GM19467 (cell line): ENCODE measurements around the gene PRICKLE2.

Experiments
- ATAC-seq: cut with Tn5 transposase; IDR thresholded peaks from one replicate; pipeline ENCODE4 v1.9.1; 2021; ENCODE audit warnings: mild to moderate bottlenecking, moderate library complexity; ENCODE audit not compliant: unreplicated experiment

The PRICKLE2 gene

DNA sequence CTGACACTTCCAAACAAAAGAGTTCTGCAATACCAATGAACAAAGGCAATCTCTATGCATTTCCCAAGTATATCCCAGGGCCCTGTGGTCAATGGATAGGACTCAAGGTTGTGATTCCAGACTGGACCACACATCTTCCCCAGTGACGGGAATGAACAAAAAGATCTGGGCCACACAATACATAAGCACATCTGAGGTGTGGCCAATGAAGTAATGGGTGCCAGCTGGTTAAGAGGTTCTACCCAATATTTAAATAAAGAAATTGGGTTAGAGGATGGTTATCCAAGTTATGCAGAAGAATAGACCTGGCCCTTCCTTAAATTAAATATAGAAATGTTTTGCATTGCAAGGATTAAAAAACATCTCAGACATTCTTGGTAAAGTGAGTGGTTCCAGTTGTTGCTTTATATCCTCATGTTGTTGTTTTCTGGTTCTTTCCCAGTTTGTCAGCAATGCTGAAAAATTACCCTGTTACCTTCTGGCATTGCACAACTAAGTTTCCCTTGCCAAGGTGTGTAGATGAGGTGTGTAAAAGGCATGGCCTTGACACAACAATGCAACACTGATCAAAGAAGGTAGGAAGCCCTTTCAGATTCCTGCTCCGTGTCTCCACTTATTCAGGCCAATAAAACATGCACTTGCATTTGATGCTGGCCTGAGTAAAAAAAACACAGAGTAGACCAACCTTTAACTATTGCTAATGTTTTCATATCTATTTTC is 86.5 kb downstream of the PRICKLE2 start:
- ATAC-seq: no peak

DNA sequence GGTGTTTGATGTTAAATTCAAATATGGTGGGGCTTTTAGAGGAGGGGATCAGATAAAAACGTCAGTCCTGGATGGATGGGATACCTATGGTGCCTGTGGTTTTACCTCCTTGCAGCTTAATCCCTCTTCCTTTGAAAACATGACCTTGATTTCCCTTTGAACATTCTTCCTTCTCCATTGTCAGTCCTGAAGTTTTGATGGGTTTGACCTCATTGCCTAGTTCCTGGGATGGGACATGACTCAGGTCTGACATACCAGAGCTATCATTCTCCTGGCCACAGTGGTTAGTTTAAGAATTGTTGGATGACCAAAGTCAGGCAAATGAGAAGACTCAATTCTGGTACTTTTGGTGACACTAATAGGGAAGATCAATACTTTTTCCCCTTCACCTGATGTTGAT is 87.2 kb downstream of the PRICKLE2 start:
- ATAC-seq: no peak

DNA sequence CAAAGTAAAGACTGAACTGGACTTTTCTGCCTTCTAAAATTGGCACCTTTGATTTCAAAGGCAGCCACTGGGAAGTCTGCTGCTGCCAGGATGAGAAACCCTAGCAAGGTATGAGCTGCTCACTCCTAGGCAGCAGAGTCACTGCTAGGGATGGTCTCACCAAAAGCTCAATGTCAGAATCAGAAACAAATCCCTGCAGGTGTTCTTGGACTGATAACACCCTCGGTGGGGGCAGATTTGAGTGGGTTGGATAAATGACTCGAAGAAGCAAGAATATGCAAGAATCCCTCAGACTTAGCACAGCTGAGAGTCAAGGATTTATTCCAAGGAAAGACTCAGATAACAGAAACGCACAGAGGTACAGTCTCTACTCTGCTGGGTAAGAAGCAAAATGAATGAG is 90.4 kb downstream of the PRICKLE2 start:
- ATAC-seq: no peak

DNA sequence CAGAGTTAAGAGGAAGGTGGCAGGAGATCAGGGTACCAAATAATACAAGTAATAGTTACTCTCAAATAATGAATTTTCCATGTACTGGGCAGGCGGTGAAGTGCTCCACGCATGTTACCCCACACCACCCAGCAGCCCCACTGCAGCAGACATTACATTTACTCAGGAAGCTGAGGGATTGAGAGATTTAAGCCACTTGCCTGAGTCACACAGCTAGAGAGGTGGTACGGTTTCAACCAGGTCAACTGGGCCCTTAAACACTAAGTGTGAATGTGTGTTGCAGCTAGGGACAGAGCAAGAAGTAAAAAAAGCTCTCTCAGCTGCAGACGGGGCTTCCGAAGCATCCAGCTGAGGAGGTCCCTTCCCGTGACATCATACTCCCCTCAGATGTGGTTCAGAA is 91.3 kb downstream of the PRICKLE2 start:
- no peak for ATAC-seq

DNA sequence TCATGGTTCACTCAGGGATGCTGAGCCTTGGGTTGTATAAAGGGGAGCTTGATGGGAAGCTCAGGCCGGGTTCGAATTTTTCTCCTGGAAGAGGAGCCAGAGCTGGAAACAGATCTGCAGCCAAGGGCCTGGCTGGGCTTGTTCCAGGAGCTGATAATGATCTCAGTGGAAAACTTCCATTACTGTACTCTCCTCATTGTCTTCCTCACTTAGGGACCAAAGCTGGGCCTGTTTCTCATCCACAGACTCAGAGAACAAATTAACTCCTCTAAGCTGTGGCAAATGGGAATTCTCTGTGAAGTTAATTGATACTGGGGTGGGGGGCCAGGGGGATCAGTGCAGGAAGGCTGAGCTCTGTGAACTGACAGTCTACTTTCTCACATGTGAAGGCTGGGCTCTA is 92.0 kb downstream of the PRICKLE2 start:
- ATAC-seq: no peak

DNA sequence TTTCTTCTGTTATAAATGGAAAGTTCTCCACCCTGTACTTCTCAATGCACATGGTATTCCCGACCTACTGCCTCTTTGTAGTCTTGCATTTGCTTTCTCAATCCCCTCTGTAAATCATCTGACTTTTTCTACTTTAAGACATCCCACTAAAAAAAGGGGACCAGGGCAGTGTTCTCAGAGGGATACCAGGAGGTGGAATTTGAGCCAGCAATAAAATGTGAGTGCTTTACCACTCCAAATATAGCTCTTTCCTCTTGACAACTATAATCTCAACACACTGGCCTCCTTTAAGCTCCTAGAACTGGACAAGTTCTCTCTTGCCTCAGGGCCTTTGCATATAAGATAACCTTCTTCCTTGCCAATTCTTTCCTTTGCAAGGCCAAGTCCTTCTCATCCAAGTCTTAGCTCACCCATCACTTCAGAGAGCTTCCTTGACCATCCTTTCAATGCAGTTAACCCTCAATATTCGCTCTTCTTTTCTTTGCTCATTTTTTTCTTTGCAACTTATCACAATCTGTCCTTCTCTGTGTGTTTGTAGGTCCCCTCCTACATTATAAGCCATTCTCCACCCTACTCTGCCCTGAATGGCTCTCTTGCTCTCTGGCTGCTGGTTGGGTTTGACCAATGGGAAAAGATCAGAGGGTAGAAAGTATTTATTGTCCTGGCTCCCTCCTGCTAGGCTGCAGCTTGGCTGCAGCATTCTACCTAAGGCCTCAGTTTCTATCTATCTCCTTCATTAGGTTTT is 93.4 kb downstream of the PRICKLE2 start:
- ATAC-seq: no peak

DNA sequence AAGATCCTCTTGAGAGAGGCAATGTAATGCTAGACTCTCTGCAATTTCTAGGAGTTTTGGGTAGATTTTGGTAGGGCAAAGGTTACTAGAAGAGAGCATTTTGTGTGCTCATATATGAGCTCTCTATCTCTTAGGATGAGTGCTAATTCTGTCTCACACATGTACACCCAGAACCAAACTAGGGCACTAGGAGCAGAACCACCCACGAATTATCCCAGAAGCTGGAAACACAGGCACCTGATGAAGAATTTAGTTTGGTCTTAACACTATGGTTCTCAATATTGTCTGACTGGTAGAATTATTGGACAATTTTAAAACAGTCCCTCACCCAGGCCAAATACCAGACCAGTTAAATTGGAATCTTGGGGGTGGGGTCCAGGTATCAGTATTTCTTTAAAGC is 94.8 kb downstream of the PRICKLE2 start:
- no peak for ATAC-seq

DNA sequence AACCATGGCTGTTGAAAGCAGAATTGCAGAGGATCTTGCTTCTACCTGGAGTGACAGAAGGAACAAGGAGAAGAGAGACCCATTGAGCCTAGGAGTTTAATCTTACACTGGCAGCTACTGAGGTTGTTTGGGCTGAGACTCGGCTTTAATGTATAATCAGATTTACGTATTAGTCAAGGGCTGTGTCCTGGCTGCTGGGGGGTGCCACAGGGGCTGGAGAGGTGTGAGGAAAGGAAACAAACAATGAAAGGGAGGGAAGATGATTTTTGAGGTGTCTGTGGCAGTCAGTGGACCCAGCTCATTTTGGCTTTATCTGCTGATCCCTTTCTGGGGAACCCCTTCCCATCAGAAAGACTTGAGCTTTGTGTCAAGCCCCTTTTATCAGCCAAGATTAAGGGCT is 95.7 kb downstream of the PRICKLE2 start:
- no peak for ATAC-seq

DNA sequence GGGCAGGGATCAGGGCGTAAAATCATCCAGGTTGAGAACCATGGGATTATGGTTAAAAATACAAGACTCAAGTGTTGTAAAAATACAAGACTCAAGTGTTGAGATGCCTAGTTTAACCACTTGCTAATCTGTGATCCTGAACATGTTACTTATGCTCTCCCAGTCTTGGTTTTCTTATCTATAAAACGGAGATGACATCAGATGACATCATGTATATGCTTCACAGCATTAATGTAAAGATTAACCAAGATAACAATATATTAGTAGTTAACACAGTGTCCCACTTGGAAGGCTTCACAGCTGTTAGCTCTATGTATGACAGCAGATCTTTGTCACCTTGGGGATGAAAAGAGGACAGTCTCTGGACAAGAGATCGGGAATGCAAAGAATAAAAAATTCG is 96.2 kb downstream of the PRICKLE2 start:
- ATAC-seq: no peak

DNA sequence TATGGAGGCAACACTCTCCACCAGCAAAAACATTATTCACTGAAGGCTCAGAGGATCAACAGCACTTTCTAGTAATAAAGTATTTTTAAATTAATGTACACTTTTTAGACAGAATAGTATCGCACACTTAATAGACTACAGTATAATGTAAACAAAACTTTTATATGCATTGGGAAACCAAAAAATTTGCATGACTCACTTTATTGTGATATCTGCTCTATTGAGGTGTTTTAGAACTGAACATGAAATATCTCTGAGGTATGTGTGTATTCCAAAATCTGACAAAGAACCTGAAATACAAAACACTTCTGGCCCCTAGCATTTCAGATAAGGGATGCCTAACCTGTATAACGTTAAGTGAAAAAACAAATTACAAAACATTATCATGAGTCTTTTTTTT is 99.7 kb downstream of the PRICKLE2 start:
- ATAC-seq: no peak

DNA sequence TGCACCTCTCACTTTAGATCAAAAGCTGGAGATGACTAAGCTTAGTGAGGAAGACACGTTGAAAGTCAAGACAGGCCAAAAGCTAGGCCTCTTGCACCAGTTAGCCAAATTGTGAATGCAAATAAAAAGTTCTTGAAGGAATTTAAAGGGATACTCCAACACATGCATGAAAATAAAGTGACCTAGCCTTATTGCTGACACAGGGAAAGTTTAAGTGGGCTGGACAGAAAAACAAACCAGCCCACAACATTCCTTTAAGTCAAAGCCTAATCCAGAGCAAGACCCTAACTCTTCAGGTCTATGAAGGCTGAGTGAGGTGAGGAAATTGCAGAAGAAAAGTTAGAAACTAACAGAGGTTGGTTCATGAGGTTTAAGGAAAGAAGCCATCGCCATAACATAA is 101.3 kb downstream of the PRICKLE2 start:
- ATAC-seq: no peak

DNA sequence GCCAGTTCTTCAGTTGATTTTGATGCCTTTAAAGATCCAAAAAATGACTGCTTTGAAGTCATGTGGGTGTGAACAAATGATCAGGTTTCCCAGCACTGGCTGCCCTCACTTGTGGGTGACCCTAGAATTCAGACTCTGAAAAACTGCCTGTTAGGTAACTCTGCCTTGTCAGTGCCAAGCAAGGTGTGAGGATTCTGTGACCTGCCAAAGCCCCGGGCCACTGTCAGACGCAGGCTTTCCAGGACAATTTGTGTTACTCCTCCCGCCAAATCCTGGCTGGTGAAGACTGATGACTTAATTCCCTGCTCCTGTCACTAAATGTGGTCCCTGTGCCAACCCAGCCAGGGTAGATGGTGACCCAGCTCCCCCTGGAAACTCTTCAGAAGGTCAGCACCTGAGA is 102.8 kb downstream of the PRICKLE2 start:
- no peak for ATAC-seq

DNA sequence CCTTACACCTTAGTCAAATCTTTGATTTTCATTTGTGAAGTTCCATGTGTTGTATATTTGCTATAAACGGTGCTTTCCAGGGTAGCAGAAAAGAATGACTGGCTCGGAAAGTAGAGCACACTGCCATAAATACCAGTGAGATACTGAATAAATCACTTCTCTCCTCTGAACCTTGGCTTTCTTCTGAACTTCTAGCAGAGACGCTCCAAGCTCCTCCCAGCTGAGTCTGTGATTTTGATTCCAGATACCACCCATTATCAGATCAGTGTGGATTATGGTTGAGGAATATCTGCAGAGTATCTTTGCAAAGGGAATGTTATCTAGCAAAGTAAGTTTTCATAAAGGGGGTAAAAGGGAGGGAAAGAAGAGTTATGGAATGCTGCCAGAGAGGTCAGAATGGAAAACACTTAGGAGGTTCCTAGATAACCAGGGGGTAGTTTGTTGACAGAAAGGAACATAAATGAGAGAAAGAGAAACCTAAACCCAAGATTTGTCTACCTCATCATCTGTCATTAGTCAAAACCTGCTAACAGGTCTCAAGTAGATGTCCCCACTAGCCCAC is 103.4 kb downstream of the PRICKLE2 start:
- no peak for ATAC-seq

DNA sequence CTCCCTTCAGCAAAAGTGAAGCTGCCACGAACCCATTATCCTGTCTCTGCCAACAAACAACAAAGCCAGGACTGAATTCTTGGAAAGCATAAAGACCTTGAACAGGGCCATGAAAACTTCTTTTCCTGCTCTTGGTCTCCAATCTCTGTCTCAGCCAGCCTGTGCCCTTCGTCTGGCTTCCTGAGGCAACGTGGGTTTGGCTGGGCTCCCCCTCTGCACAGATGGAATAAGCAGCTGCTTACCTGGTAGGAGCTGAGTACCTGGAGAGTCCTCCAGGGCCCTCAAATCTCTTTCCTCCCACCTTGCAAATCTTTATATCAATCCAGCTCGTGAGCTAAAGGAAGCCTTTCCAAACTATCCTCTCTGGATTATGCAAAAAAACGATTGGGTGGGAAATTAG is 104.4 kb downstream of the PRICKLE2 start:
- ATAC-seq: no peak

DNA sequence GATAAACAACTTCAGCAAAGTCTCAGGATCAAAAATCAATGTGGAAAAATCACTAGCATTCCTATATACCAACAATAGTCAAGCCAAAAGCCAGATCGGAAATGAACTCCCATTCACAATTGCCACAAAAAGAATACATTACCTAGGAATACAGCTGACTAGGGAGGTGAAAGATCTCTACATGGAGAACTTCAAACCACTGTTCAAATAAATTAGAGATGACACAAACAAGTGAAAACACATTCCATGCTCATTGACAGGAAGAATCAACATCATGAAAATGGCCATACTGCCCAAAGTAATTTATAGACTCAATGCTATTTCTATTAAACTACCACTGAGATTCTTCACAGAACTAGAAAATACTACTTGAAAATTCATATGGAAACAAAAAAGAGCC is 107.8 kb downstream of the PRICKLE2 start:
- ATAC-seq: no peak

DNA sequence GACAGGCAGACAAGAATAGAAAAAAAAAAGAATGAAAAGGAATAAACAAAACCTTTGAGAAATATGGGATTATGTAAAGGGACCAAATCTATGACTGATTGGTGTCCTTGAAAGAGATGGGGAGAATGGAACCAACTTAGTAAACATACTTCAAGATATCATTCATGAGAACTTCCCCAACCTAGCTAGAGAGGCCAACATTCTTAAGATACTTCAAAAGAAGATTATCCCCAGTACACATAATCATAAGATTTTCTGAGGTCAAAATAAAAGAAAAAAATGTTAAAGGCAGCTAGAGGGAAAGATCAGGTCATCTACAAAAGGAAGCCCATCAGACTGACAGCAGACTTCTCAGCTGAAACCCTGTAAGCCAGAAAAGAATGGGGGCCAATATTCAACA is 110.6 kb downstream of the PRICKLE2 start:
- no peak for ATAC-seq

DNA sequence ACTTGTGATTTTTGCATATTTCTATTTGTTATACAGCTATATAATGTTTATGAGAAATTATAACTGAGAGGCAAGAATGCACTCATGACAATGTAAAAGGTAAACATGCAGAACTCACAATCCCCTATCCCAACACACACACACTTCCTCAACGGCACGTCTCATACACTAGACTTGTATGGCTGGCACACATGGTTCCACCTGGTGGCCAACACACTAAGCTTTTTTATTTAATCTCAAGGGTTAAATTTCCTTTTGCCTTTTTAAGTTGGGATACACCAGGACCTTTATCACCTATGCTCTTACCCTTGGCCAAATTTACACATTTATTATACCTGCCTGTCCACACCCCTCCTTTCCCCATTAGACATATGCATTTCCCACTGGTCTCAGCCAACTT is 113.4 kb downstream of the PRICKLE2 start:
- no peak for ATAC-seq

DNA sequence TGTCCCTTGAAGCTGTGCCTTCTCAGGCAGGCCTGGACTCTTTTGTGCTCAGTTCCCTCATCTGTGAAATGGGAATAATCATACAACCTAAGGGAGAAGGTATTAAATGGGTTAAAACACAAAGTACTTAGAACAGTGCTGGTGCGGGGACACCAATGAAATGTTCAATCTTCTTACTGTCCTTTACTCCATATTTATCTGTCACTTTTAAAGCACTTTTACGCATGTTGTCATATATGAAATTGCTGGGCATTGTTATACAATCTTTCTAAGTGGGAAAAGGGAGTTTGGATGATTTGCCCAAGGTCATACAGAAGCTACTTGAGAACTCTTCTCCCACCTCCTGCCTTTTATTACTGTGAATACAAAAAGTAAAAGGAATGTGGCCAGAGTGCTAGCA is 114.2 kb downstream of the PRICKLE2 start:
- ATAC-seq: no peak

DNA sequence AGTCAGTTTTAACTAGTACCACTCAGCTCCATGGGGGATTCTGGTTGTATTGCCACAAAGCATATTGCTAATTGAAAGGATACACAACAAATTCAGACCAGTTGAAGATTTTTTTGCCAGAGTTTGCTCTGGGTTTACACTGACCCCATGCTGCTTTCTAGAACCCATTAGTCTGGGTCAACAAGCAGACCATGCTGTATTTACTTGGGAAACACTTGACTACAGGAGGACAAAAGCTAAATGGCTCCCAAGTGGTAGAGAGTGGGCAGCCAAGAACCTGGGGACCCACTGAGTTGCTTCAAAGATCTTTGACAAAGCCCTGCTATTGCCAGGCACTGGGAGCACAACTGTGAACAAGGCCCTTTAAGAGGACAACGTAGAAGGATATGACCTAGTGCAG is 115.2 kb downstream of the PRICKLE2 start:
- ATAC-seq: no peak

DNA sequence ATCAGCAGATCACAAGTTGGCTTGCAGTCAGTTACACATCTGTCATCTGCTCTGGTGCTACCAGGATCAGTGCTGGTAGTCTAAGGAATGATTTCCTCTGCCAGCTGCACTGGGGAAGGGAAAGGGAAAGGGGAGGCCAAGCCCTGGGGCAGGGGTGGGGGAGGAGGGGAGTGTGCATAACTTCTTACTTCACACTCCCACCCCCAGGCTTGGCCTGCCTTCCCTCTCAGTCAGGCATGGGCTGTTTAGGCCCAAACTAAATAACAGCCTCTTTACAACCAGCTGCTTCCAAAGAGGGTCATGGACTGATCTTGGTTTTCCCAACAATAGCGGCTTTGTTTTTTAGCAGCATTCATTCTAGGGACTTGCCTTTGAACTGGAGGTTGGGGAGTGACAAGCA is 115.8 kb downstream of the PRICKLE2 start:
- no peak for ATAC-seq

DNA sequence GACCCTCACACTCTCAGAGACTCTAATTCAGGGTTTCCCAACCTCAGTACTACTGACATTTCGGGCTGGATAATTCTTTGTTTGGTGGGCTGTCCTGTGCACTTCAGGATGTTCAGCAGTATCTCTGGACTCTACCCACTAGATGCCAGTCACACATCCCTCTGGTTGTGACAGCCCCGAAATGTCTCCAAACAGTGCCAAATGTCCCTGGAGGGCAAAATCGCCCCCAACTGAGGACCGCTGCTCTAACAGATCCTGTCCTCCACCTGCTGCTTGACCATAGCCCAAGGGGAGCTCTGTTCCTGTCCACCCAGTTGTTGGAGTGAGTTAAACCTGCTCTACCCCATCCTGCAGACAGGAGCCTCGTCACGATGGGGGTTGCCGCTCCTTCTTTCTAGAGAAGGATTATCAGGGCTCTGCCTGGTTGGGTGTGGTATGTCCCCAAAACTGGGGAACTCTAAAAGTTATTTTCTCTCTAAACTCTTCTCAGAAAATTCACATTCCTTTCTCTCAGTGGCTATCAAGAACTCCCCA is 116.4 kb downstream of the PRICKLE2 start:
- ATAC-seq: no peak

DNA sequence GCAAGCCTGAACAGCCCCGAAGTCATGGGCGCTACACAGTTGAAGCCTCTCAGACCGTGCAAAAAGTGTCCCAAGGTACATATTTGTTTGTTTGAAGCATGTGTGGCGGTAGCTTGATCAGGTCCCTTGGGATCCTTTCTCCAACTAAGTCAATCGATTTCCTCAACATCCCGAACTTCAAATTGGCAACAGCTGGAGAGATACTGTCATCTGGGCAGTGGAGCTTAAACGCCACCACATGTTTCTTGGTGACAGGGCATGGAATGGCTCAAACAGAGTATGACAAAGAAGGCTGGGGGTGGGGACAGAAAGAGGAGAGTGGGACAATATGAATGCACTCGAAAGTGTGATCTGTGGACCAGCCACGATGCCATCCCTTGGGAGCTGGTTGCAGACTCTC is 117.0 kb downstream of the PRICKLE2 start:
- ATAC-seq: no peak
